NCI-H1436 (cell line): ENCODE measurements around the gene CDKAL1.
"Not testable (repeated sequence)": the region's sequence is repeated elsewhere in the genome, so short reads cannot be mapped to it uniquely, and the experiment has no call there.

Experiments used
- DNase-seq: peaks from one replicate; lab custom pipeline; 2025; lab: John Stamatoyannopoulos, UW

CDKAL1 gene

DNA sequence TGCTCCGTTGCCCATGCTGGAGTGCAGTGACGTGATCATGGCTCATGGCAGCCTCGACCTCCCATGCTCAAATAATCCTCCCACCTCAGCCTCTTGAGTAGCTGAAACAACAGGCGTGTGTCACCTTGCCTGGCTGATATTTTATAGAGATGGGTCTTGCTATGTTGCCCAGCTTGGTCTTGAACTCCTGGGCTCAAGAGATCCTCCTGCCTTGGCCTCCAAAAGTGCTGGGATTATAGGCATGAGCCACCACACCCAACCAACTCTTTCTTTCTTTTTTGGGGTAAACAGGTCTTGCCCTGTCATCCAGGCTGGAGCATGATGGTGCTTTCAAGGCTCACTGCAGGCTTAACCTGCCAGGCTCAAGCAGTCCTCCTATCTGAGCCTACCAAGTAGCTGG, 266.4 kb downstream of the CDKAL1 start:
- DNase-seq, result no peak

DNA sequence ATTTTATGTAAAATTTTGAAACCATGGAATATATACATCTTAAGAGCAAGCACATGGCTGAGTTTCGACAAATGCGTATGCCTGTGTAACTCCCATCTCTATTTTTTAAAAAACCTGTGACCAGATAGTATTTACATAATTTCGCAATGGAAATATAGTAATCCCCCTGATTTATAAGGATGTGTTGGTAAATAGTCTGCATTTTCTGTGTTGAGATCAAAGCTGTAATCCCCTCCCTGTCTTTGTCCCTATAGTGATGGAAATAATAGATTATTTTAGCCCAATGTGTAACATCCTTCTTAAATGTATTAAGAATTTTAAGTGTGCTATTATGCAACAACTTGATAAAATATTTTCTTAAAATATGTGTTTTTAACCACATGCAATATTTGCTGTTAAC, 267.3 kb downstream of the CDKAL1 start:
- DNase-seq, result no peak

DNA sequence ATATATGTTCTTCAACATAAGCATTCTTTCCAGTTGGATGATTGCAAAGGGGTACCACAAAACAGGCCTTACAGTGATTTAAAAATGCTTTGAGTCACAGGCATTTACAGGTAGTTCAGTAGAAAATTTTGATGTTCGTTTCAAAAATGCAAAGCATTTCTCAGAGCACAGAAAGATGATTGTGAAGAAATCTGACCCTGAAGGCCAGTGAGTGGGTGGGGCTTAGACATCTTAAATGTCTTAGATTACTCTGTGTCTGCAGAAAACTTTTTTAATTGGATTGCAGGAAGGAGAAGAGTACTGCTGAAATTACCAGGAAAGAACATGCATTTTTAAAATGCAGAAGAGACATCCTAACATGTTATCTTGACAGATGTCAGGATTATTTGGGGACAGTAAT, 268.3 kb downstream of the CDKAL1 start:
- no peak for DNase-seq

DNA sequence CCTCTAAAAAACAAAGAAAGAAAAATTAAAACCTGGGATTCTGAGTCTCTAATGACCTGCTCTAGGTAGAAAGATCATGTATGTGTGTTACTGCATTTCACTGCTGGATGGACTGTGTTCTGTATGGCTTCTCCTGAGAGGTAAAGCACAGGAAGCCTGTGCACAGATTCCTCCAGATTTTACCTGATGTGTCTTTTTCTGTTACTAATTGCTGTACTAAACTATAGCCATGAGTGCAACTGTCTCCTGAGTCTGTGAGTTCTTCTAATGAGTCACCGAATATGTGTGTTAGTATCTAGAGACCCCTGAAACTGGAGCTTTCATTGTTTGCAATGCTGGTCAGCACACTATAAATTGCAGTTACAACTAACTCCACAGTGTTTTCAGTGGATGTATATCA, 270.8 kb downstream of the CDKAL1 start:
- DNase-seq, result no peak

DNA sequence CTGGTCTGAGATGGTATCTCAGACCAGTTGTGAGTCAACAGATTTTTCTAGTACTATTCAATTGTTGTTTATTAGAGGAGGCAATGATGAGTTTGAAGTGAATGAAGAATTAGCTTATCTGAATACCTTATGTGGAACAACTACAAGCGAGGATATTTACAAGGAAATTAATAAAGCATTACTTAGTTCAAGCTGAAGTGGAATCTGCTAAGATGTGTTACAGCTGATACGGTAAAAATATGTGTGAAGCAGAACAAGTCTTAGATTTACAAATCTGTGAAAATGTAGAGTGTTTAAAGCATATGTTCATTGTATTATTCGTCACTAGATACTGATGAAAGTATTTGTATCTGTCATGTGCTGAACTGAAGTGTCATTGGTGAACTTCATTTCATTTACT, 272.4 kb downstream of the CDKAL1 start:
- DNase-seq, result no peak

DNA sequence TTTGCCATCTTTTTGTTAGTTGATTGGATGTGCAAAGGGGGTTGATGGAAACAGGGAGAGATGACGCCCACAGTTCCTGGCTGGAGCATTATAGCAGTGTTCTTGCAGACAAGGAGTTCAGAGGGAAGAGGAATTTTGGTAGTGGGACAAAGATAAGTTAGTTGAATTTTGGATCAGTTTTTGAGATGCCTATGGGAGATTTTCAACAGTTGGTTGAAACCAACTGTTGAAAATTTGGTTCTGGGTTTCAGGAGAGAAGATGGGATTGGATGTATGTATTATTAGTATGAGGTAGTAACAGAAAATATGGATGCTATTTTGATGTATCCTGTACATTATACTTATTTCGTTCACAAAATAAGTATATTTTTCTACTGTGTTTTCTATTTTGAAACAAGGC, 274.2 kb downstream of the CDKAL1 start:
- DNase-seq, result no peak

DNA sequence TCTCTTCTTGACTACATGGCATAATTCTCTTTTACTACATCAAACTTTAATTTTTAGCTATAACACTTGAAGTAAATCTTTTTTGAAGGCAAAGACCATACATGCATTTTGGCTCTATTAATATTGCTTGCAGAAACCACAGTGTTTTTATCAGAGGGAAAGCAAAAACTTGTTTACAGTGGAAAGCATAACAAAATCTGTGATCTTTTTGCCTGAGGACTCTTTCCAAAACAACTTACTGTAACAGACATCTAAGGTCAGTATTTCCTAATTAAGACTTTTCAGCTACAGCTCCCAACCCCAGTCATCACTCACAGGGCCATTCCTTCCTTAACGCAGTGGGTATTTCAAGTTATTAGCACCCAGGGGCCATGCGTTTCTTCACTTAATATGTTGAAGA, 274.7 kb downstream of the CDKAL1 start:
- no peak for DNase-seq

DNA sequence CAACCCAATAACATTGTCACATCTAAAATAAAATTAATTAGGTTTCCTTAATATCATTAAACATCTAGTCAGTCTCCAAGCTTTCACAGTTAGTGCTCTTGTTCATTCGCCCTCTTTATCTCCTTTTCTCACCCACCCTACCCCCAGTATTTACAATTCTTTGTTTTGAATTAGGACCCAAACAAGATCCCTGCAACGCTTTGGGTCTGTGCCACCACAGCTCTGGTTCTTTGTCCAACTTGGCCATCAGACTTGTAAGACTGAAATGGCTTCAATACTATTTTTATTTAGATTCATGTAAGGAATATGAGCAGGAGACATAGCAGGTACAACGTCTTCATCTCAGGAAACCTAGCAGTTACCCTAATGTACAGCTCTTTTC, 276.5 kb downstream of the CDKAL1 start:
- no peak for DNase-seq

DNA sequence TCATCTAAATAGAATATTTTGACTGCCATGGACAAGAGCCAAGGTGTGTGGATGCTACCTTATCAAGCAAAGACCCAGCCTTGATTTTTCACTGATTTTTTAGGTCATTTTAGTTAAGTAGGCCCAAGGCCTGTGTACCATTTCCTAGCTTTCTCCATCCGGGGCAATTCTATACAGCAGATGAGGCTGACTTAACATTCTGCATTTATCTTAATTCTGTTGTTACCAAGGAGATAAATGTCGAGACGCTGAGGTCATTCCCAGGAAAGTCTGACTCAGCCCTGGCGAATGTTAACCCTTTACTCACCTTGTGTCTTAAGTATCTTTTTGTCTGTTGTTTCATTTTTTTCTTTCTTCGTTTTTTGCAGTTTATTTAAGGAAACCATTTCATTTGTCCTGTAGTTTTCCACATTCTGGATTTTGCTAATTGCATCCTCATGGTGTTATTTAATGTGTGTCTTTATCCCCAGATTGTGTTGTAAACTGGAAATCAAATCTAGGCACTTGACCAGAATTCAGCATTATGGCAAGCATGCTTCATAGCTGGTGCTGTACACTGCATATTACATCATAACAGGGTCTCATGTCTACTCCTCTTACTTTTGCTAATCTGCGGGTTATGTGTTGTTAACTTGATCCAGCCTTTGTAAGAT, 277.0 kb downstream of the CDKAL1 start:
- peak; percentile 67 for DNase-seq

DNA sequence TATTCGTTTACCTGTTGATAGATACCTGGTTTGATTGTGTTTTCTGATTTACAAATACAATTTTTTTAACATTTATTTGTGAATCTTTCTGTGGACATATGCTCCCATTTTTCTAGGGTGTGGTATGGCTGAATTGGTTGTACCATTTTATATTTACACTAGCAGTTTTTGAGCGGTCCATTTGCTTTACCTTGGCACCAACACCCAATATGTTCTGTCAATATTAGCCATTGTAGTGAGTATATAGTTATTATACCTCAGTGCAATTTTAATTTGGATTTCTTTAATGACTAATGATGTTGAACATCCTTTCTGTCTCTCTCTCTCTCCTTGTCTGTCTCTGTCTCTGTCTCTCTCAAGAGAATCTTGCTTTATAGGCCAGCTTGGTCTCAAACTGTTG, 278.5 kb downstream of the CDKAL1 start:
- DNase-seq, result no peak

DNA sequence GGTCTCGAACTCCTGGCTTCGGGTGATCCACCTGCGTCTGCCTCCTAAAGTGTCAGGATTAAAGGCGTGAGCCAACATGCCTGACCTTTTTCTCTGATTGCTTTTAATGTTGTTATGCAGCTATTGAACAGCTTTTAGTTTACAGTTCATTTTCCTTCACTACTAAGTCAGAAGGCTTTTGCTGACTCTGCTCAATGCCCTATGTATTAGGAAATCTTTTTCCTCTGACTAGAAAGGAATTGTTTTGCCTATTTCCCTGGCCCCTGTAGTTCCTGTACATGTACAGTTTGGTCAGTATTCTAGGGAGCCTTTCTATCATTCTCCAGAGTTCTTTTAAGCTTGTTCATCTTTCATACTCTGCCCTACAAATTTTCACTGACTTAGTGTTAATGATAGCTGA, 280.2 kb downstream of the CDKAL1 start:
- no peak for DNase-seq

DNA sequence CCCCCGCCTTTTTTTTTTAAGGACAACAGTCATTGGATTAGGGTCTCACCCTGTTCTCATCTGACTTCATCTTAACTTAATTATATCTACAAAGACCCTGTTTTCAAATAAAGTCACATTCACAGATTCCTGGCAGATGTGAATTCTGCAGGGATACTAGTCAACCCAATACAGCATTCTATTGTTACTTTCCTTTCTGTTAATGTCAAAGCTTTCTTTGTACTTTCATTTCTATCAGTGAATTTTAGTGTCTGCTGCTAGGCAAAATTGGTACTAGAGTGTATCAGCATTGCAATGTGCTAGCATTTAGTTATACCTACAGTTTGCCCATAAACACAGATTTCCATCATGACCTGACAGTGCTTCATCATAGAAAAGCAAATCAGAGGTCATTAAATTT, 281.9 kb downstream of the CDKAL1 start:
- DNase-seq, result no peak

DNA sequence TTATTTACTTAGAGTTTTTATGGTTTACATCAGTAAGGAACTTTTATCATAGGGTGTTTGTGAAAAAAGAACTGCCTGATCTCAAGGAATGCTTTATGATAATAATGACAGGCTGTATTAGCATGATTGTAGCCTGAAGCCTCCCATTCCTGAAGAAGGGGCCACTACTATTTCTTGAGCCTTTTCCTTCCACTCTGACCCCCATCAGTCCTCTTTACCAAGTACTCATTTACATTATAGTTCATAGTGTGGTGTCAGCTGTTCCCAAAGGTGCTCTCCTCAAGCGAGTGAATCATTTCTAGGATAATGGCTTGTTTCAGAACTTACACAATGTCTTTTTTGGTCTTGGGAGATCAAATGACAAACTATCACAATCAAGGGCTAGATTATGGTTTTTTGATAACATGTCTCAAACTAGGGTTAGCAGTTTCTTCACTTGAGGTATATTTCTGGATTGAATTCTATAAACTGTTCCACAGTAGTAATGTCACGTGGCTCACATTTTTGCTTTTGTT, 283.6 kb downstream of the CDKAL1 start:
- peak; percentile 9 for DNase-seq

DNA sequence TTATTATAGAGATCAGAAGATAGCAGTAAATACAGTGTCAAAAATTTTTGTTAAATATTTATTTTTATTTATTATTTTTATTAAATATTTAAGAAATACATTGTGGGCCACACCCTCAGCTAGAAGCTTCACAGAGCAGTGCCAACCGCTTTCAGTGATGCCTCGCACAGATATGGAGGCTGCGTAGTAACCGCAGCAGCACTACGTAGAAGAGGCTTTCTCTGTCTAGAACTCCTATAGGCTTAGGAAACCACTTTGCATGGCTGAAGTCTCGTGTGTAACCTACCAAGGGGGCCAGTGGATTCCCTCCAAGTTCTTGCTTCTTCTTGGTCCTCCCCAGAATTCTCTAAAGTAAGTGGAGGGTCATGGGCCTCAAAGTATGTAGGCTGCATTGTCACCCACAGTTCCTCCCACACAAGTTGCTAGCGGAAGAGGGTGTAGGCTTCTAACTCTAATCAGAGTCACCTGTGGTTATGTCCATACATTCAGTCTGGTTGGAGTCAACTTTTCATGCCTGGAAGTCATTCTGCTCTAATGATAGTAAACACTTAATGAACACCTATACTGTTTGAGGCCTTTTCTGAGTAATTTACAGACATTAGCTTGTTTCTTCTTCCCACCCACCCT, 285.6 kb downstream of the CDKAL1 start:
- no peak for DNase-seq

DNA sequence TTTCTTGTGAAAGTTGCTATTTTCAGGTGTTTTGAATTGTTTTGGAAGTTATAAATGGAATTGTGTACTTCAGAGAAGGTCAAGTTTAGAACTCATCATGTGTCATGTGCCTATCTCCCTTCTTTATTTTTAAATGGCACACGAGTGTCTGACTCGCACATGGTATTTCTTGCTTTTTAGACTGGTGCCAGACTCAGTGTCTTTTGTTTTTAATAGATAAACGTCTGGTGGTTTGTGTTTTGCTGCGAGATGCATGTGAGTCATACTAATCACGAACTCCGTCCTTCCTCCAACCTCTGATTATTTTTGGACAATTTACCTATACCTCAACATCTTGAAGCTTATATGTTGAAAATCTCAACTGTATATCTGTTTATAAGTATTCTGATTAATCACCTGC, 292.1 kb downstream of the CDKAL1 start:
- DNase-seq, result no peak

DNA sequence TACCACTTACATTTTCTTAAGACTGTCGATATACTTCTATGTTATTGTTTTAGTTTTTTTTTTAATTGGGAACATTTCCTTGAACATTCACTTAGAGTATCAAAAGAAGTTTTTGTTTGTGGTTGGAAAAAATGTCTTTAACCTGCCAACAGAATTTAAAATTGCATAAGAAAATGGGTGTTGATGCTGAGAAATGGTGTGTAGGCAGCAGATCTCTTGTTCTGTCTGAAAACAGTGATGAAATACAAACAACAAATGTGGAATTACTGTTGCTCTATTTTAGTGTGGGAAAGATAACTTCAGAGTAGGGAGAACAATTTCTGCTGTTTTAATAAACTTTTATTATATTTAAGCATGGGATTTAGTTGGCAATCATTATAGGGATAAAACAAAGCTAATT, 293.5 kb downstream of the CDKAL1 start:
- DNase-seq, result no peak

DNA sequence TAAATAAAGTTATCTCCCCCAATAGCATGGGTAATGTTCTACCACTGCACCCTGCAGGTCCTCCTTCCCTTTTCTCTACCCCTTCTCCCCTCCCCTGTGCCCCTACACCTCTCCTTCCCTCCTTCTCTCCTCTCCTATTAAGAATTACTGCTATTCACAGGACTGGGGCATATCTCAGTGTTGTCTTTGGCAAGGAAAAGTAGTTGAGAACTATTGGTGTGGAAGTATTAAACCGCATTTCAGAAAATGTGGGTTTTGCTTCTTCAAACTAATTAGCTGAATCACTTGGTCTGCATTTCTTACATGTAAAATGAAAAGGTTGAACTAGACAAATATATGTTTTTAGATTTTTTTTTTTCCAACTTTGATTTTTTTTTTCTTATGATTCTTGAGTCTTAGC, 296.3 kb downstream of the CDKAL1 start:
- no peak for DNase-seq

DNA sequence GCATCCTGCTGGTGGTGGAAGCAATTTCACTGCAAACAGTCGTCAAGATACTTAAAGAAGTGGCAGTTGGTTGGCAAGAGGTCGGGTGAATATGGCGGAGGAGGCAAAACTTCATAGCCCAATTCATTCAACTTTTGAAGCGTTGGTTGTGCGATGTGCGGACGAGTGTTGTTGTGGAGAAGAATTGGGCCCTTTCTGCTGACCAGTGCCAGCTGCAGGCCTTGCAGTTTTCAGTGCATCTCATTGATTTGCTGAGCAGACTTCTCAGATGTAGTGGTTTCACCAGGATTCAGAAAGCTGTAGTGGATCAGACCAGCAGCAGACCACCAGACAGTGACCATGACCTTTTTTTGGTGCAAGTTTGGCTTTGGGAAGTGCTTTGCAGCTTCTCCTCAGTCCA, 297.0 kb downstream of the CDKAL1 start:
- not testable (repeated sequence) for DNase-seq

DNA sequence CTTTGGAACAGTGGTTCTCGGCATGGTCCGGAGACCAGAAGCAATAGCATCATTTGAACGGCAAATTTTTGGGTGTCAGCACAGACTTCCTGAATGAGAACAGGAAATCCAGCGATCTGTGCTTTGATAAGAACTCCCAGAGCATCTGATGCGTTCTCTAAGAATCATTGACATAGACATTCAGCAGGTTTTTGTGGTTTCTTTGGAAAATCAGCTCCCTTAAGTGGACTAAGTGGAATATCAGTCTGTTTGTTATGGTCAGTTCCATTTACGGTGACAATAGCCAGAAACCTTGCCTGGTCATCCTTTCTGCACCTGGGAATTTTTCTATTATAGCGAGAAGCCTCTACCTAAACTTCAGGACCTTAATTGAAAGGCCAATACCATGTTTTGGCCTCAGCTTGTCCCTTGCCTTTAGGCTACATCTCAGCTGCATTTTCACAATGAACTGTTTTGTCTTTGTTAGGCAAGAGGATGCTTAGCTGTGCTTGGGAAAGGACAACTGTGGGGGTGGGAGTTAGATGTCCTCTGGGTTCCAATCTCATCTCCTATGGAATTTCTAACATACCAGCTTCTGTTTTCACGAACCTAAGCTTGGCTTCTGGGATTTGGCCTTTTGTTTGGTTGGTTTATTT, 299.7 kb downstream of the CDKAL1 start:
- DNase-seq, result no peak

DNA sequence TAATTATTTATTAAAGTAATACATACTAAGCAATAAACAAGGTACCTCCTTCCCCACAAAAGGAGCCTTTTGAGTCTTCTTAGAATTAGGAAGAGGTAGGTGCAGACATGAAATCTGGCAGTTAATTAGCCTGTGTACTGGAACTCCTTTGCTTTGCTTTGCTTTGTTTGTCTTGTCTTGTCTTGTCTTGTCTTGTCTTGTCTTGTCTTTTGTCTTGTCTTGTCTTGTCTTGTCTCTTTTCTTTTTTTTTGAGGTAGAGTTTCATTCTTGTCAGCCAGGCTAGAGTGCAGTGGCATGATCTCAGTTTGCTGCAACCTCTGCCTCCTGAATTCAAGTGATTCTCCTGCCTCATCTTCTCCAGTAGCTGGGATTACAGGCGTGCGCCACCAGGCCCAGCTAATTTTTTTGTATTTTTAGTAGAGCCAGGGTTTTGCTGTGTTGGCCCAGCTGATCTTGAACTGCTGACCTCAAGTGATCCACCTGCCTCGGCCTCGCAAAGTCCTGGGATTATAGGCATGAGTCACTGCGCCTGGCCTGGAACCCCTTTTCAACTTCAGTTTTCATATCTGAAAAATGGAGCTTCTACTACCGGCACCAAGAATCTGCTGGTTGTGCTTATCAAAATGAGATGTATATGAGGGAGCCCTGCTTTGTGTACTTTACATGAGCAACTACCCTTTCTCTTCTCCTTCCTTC, 301.2 kb downstream of the CDKAL1 start:
- DNase-seq, result no peak

DNA sequence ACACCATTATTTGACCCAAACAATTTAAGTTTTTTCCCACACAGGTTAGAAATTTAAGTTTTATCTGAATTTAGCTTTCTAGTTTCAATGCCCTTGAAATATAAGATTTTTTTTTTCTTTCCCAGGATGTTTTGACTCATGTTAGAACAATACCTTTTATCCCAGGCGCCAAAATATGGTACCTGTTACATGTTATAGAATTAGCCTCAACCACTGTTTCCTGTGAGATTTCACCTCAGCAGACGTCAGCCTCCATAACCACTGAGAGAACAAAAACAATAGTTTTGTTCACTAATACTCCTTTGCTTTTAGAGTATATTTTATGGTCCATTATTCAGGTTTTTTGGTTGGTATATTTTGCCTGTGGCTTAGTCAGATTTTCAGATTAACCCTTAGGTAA, 302.9 kb downstream of the CDKAL1 start:
- no peak for DNase-seq

DNA sequence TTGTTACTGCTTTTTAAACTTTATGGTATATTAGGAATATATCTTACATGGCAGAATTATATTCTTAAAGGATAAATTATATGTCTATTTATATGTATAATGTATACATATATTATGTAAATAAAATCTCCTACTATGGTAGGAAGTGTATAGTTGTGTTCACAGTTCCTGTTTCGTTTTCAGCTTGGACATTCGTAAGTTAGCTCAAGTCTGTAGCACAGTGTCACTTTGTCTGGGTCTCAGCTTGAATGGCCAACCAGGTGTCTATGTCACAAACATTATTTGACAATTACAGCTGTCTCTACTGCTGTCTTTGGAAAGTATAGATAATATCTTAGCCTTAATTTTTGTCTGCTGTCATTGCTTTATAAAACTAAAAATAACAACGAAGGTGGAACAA, 303.9 kb downstream of the CDKAL1 start:
- no peak for DNase-seq

DNA sequence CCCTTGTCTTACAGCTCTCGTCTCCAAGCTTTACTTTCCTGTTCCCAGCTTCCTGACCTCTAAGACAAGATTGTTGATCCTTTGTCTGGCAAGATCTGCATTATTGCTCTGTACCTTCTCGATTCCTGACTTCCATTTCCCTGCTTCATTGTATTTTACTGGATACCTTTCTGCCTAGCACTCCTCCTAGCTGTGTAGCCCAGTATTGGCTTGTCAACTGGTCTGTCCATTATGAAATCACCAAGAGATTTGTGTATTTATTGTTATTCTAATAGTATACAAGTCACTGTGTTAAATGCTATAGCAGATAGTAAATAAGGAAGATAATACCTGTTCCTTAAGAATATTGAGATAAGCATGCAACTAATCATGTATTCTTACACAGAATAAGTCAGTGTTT, 305.4 kb downstream of the CDKAL1 start:
- no peak for DNase-seq
